Measurements from ENCODE around the gene ZNF888. TPM values are rescaled to one million over a fixed set of nuclear protein-coding genes. Genes with fewer than 3 reads are reported as not detected.

ZNF888 gene
- 1.9 and 4.7 TPM in 2 replicates for total RNA-seq

- no peak for TF ChIP-seq CTCF (IDR thresholded peaks at IDR 0.05; ENCODE audit: insufficient read depth, low read depth, low read length)
- H3K4me3 ChIP-seq (ENCODE audit: low read depth, low read length): peak within 1 kb of the TSS; percentile 80
- peak; percentile 87 for DNase-seq (ENCODE audit: low read depth)
These were observed at the start of gene ZNF888 for GRCh38 chr19:52922841-52923777. TSS of gene ZNF888 (minus strand) at chr19:52923428. CDS start at chr19:52917873, 5,555 bp downstream.

- DNase-seq (ENCODE audit: low read depth): no peak
- H3K4me3 ChIP-seq (ENCODE audit: low read depth, low read length): no peak overlapping the region
- no peak for TF ChIP-seq CTCF (IDR thresholded peaks at IDR 0.05; ENCODE audit: insufficient read depth, low read depth, low read length)
These were observed 44.5 kb upstream of the ZNF888 start for GRCh38 chr19:52967772-52968171.

GRCh38 chr19:52963247-52963618, 40.0 kb upstream of the ZNF888 start:
- DNase-seq (ENCODE audit: low read depth): no peak
- peak overlapping the region; percentile 87 for H3K4me3 ChIP-seq (ENCODE audit: low read depth, low read length)
- TF ChIP-seq CTCF (IDR thresholded peaks at IDR 0.05; ENCODE audit: insufficient read depth, low read depth, low read length): no peak

GRCh38 chr19:52962394-52963246, 39.4 kb upstream of the ZNF888 start, which contains the start of gene ZNF816:
TSS of gene ZNF816 (minus strand) at chr19:52962881. CDS start at chr19:52956089, 6,792 bp downstream.
- H3K4me3 ChIP-seq (ENCODE audit: low read depth, low read length): peak within 1 kb of the TSS; percentile 87
- DNase-seq (ENCODE audit: low read depth): peak; percentile 96
- no peak for TF ChIP-seq CTCF (IDR thresholded peaks at IDR 0.05; ENCODE audit: insufficient read depth, low read depth, low read length)

- H3K4me3 ChIP-seq (ENCODE audit: low read depth, low read length): peak overlapping the region; percentile 87
- TF ChIP-seq CTCF (IDR thresholded peaks at IDR 0.05; ENCODE audit: insufficient read depth, low read depth, low read length): no peak
- peak; percentile 8 for DNase-seq (ENCODE audit: low read depth)
These were observed 38.8 kb upstream of the ZNF888 start for GRCh38 chr19:52961981-52962380.

- no peak for TF ChIP-seq CTCF (IDR thresholded peaks at IDR 0.05; ENCODE audit: insufficient read depth, low read depth, low read length)
- no peak overlapping the region for H3K4me3 ChIP-seq (ENCODE audit: low read depth, low read length)
- DNase-seq (ENCODE audit: low read depth): no peak
These were observed 36.5 kb upstream of the ZNF888 start for GRCh38 chr19:52959613-52960295.
